CD4-positive, alpha-beta T cell treated with Interleukin-17A for 1 hour (primary cell): ENCODE measurements around the gene ERMARD.
"Not testable (repeated sequence)": the region's sequence is repeated elsewhere in the genome, so short reads cannot be mapped to it uniquely, and the experiment has no call there.

ENCODE experiments used
- DNase-seq: peaks from one replicate; pipeline ENCODE4 v3.0.0-alpha.2; 2020

Gene ERMARD

DNA sequence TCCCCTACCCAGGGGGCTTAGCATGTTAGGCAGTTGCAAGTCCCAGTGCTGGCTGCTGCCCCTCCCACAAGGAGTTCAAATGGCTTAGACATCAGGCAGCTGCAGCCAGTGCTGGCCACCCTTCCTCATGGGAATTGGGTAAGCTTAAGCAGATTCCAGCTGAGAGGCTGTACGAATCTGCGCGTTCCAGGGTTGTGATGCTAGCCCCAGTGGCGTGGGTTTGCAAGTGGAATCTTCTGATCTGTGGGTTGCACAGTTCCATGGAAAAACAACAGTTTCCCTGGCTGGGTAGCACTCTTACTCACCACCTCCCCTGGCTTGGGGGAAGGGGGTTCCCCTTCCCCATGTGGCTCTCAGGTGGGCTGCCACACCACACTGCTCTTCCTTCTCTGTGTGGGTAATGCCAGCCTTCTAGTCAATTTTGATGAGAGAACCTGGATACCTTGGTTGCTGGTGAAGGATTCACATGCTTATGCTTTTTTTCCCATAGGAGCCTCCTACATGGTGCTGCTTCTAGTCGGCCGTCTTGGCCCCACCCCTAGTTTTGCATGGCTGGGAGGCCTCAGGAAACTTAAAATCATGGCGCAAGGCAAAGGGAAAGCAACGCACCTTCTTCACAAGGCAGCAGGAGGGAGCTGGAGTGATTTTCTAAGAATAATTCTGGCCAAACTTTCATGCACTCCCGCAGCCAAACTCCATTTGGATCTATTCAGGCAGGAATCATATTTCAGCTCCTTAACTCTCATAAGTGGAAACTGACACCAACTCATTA is 13.0 kb upstream of the ERMARD start:
- DNase-seq = no peak

DNA sequence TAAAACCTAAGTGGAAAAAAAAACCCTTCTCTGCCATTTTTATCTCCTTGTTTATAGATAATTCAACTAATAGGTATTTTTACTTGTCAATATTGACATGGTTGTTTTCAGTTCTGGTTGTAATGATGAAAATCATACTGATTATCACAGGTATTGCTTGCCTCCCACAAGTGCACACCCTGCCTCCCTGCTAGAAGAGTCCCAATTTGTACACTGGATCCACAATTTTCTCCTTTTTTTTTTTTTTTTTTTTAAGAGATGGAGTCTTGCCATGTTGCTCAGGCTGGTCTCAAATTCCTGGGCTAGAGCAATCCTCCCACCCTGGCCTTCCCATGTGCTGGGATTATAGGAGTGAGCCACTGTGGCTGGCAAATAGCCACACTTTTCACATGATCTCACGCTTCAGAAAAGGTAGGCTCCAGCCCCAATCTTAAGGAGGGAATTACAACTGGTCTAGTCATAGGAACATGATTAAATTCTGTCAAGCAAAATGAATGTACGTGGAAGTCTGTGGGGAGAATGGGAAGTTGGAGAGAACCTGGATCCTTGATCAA is 12.4 kb upstream of the ERMARD start:
- no peak for DNase-seq

DNA sequence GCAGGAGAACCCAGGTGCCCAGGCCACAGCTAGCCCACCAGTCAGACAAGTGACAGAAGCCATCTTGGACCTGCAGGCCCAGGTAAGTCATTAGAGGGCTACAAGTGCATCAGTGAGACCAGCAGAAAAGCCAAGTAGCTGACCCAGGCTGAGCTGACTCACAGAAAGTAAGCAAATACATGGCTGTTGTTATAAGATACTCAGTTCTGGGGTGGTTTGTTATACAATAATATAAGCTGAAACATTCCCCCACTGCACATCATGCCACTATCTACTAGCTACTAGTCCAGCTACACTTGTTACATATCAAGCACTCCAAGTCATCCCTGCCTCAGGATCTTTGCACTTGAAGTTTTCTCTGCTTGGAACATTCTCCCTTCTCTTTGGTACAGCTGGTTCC is 10.1 kb upstream of the ERMARD start:
- no peak for DNase-seq

DNA sequence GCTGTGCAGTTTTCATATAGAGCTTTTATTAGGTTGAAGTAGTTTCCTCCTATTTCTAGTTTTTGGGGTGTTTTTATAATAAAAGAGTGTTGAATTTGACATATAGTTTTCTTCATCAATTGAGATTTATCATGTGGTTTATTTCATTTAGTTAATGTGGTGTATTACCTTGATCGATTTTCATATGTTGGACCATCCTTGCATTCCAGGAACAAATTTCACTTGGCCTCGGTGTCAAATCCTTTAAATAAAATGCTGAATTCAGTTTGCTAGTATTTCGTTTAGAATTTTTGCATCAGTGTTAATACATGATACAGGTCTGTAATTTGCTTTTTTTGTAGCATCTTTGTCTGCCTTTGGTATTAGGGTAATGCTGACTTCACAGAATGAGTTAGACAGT is 6.0 kb upstream of the ERMARD start:
- DNase-seq = no peak

DNA sequence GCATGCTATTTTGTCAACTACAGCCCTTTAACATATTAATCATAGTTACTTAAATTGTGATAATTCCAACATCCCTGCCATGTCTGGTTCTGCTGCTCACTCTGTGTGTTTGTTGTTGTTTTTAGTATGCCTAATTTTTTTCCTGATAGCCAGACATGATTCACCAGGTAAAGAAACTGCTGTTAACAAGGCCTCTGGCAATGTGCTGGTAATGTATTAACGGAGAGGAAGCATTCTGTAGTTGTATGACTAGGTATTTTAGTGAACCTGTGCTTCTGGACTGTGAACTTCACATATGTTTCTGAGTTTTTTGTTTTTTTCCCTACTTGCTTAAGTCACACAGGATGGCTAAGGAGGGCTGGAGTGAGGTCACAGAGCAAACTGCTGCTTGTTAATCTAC is 4.9 kb upstream of the ERMARD start:
- no peak for DNase-seq

DNA sequence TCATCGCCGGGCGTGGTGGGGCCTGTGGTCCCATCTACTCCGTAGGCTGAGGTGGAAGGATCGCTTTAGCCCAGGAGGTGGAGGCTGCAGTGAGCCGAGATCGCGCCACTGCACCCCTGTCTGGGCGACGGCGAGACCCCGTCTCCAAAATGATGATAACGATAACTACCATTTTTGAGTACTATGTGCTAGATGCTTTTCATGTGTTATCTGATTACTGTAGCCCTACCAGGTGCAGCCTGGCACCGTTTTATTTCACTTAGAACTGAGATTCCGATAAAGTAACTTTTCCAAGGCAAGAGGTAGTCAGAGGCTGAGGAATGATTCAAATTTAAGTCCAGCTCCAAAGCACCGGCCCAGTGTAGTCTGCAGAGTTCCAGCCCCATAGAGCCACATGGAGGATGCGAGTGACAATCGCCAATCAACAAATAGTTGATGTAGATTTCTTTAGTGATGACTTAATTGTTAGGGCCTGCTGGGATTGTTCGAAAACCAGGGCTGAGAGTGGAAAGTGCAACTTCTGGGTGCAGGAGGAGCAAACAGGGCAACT is 727 bp downstream of the ERMARD start:
- peak; percentile 3 for DNase-seq

DNA sequence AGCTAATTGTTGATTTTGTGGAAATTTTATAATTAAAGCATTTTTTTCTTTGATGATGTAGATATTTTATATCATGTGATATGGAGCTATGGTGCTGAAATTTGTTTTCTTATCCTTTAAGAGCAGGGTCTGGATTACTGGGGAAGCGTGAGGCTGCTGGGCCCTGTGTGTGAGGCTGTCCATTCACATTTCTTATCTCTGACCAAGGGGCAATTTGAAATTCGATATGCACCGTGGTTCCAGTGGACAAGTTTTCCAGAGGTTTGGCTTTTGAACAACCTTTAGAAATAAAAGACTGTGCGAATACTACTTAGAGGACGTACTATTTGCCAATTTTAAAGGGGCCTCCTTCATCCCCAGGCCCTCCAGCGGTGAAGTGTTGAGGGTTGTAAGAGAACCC is 3.7 kb downstream of the ERMARD start:
- DNase-seq = no peak

DNA sequence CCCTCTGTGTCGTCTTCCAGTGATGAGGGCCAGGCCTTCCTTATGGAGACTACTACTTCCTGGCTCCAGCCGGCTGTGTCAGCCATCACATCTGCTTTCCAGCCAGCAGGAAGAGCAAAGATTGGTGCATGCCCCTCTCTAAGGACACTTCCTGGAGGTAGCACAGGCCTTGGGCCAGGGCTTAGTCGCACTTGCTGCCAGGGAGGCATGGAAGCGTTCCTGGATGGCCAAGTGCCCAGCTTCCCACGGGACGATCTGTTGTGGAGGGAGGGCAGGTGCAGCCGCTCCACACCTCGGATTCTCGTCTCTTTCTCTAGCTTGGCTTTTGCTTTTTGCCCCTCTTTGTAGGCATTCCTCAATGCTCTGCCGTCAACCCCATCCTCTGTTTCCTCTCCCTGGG is 11.9 kb downstream of the ERMARD start:
- DNase-seq = no peak

DNA sequence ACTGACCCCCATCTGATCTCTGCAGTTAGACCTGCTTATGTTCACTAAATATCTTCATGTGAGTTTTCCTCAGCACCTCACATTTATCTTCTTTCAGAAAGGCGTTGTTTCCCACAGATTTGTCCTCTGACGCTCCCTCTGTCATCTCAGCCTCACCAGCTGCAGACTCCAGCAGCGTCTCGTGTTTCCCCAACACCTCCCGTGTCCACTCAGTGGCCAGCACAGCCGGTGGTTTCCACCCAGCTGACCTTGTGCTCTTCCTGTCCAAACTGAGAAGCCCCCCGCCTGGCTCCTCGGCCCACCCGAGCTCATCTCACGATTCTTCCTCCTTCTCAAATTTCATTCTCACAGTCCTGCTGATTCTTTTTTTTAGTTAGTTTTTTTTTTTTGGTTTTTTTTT is 12.5 kb downstream of the ERMARD start:
- no peak for DNase-seq

DNA sequence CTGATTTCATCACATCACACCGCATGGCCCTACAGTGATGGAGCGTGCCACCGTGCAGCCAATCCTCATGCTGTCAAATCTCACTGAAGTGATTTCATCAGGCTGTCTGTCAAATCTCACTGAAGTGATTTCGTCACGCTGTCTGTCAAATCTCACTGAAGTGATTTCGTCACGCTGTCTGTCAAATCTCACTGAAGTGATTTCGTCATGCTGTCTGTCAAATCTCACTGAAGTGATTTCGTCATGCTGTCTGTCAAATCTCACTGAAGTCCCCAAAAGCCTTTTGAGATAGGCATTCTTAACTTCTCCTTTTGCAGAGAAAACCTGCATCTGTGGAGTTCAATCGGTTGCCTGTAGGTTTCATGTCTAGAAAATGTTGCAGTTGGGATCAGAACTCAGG is 14.4 kb downstream of the ERMARD start:
- not testable (repeated sequence) for DNase-seq

DNA sequence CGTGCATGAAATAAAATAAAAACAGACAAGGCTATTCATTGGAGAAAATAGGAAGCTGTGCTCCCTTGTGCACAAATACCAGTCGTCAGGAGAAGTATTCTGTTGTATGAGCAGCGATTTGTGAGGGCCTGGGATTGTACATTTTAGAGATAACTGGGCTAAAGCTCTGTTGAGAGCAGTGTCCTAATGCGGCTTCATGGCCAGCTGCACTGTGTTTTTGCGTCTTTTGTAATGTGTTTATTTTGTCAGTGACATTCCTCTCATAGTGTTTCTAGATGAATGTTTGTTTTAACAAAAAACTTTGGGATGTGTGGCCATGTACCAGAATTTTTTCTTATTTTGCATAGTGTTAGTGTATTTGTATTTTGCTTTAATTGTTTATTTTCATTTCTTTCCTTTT is 14.8 kb downstream of the ERMARD start:
- DNase-seq = no peak

DNA sequence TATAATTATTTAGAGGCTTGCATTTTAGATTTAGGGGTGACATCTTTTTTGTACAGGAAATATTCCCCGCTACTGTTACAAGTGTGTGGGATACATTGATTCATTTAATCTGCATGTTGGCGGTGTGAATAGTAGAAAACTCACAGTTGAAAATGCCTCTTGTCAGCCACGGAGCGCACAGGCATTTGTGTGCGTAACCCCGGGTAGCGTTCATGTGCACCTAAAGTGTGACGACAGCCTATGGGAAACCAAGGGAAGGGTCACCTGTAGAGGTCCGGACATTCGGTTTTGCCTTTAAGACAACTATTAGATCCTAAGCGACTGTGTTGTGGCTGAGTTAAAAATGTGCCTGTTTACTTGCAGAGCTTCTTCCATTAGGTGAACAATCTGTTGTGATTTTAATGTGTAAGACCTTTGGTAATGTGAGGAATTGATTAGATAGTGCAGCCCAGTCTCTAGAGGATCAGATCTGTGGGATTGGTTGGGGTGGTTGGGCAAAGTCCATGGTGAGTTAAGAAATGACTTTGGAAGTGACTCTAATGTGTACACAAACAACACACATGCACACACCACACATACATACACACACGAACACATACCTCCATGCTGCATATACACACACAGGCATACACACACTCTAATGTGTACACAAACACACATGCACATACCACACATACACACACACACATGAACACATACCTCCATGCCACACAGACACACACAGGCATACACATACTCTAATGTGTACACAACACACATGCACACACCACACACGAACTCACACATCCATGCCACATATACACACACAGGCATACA is 15.7 kb downstream of the ERMARD start:
- DNase-seq = no peak

DNA sequence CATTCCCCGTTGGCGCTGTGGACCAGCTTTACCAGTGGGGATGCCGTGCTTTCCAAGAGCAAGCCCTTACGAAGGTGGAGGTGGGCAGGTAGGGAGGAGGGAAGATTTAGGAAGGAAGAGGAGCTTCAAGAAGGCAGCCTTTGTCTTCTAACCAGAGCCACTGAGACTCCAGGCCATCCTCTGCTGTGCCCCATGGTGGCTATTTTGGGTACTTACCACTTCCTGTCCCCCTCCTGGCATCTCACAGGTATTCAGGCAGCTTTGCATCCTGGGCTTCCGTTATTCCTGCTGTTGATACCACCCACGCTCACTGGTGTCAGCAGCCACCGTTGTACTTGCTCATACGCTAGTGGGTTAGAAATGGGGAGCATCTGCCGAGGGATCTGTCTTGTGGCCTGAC is 22.9 kb downstream of the ERMARD start:
- DNase-seq = no peak

DNA sequence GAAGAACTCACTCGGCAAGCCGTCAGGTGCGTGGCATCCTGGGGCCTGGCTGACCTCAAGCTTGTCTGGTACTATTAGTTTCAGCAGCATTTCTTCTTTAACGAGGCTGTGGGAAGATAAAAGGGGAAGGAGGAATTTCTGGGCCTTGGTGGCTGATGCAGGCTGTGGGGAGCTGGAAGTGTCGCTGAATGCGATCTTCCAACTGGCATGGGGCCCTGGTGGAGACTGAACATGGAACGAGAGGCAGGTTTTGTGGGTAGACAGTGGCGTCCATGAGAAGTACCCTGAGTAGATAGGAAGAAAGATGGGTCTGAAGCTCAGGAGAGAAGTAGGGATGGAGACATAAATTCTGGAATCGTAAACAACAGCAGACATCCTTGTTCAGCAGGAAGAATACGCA is 23.9 kb downstream of the ERMARD start:
- no peak for DNase-seq

DNA sequence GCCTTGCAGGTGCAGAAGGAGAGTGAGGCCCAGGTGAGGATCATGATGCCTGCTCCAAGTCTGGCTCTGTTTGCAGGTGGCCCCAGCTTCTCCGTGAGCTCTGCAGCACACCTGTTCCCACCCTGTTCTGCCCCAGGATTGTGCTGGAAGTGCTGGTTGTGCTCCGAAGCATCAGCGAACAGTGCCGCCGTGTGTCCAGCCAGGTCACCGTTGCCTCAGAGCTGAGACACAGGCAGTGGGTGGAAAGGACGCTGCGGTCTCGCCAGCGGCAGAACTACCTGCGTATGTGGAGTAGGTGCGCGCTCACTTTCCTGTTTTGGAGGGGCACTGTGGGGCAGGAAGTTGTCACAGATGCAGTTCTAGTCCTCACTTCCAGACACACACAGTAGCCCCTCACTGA is 25.0 kb downstream of the ERMARD start:
- DNase-seq = no peak

DNA sequence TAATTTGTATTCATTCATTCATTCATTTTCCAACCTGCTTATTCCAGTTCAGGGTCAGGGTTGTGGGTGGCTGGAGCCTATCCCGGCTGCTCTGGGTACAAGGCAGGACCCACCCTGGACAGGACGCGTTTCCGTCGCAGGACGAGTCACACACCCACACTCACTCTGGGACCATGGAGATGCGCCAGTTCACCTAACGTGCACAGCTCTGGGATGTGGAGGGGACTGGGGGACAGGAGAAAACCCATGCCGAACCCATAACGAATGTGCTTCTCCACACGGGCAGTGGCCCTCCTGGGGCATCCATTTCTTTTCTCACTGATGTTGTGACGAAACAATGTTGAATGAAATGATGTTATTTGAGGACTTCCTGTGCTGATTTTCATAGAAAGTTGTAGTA is 26.5 kb downstream of the ERMARD start:
- DNase-seq = no peak

DNA sequence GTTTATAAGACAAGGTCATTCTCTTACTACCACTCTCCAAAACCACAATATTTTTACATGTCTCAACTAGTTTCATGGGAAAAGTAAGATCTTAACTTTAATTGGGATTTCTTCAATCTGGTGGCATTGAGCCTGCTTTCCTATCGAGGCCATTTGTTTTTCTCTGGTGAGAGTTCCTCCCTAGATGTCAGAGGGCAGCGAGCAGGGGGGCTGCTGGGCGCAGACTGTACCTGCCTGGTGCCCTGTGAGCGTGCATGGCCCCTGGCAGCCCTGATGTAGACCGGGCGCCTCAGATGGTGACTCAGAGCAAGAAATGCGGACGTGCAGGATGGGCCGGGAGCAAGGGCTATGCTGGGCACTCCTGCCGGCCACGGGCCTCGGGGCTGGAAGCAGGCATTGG is 27.2 kb downstream of the ERMARD start:
- no peak for DNase-seq

DNA sequence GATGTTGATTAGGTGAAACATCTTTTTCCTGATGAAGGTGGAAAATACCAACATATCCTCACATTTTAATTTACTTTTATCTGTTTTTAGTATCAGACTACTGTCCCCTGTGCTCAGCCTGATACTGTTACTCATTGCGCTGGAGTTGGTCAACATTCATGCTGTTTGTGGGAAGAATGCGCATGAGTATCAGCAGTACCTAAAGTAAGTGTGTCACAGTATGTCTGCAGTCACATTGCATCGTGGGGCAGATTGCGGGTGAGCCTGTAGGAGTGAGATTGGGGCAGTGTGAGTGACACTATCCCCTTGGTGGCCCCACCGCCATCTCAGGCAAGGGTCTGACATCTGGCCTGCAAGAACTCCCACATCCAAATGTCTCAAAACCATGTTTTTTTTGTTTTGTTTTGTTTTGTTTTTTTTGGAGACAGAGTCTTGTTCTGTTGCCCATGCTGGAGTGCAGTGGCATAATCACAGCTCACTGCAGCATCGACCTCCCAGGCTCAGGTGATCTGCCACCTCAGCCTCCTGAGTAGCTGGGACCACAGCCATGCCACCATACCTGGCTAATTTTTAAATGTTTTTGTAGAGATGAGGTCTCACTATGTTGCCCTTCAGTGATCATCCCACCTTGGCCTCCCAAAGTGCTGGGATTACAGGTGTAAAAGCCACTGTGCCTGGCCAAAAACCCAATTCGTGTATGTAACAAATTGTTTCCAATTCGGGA is 27.8 kb downstream of the ERMARD start:
- DNase-seq = no peak

DNA sequence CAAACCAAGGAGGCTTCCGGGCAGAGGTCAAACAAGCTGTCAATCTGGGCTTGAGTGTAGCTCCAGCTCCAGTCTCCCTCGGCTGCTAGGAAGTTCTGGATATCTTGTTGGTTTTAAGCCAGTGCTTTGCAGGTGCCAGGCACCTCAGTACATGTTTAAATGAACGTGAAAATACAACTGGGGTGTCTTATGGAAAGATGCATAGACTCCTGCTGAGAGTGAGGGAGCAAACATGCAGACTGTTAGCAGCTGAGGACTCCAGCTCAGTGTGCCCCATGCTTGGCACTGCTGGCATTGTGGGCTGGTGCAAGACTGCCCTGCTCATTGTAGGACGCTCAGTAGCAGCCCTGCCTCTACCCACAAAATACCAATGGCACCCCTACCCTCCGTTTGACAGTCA is 28.5 kb downstream of the ERMARD start:
- no peak for DNase-seq

DNA sequence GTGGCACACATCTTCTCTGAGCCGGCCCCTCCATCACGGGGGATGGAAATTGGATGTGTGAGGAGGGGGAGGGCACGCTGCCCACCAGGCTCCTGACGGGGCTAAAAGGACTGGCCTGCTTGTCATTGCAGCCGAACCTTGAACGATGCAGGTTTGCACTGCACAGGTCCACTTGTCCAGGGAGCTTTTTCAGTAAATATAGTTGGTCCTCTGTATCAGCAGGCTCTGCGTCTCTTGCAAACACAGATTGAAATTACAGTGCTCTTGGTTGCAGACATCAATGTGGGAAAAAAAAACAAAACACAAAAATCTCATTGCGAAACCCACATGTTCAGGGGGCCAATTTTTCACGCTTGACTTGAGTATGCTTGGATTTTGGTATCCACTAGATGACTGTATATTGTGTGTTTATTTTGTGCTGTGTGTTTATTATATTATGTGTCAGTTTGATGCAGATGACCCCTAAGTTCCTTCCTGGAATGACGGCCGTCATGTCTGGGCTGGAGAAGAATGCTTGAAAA is 29.2 kb downstream of the ERMARD start:
- no peak for DNase-seq

DNA sequence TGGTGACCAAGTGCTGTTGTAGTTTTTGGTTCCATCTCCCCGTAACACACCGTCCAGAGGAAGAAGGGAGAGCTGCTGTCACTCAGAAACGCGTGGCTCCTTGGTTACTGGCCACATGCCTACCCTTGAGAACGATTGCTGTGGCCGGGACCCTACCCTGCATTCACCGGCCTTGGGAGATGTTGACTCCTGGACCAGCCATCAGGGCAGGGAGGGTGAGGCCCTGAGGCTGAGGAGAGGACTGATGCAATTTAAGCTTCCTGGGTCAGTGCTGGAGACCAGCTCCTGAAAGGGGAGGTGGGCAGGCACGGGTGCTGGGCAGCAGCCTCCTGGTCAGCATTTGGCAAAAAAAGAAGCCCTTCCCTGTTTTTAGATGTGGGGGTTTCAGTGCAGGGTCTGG is 31.5 kb downstream of the ERMARD start:
- DNase-seq = no peak

DNA sequence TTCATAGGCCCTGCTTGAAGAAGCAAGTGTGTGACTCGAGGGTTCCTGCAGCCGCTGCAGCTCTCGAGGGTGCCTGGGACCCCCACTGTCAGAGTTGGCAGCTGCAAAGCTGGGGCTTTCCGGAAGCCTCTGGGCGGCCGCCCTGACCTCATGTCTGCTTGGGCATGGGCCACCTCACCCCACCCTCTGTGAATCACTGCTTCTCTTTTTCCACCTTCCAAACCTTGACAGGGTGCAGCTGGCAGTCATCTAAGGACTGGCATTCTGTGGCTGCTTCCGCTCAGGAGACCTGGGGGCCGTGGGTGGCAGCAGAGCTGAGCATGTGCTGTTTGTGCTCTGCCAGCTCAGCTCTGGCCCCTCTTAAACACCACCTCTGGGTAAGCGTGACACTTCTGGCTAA is 32.0 kb downstream of the ERMARD start:
- DNase-seq = no peak
